Muscle of leg (tissue), 11 donors: ENCODE data around the gene CKB. TPM values are rescaled to one million over a fixed set of nuclear protein-coding genes. Genes with fewer than 3 reads are reported as not detected.

Source experiments
- DNase-seq: peaks from one replicate; pipeline ENCODE4 v3.0.0; 2013
- H3K27ac ChIP-seq: one replicate; pipeline ENCODE4 v1.5.1; 2013; ENCODE audit warnings: mild to moderate bottlenecking, low read length, control low read depth
- H3K27me3 ChIP-seq: one replicate; pipeline ENCODE4 v1.6.1; 2013; ENCODE audit warnings: low read length; ENCODE audit not compliant: control insufficient read depth, insufficient read depth
- H3K36me3 ChIP-seq: one replicate; pipeline ENCODE4 v1.6.1; 2013; ENCODE audit warnings: low read length; ENCODE audit not compliant: control insufficient read depth, insufficient read depth
- H3K4me1 ChIP-seq: one replicate; pipeline ENCODE4 v1.6.1; 2013; ENCODE audit warnings: low read length; ENCODE audit not compliant: control insufficient read depth, insufficient read depth
- H3K4me3 ChIP-seq: one replicate; pipeline ENCODE4 v1.5.1; 2013; ENCODE audit warnings: low read length, control low read depth
- H3K9me3 ChIP-seq: replicated peaks from 2 replicates; pipeline ENCODE4 v1.6.1; 2013; ENCODE audit warnings: low read depth, low read length; ENCODE audit not compliant: control insufficient read depth
- WGBS: methylation state at CpG from one replicate; pipeline ENCODE4 v1.1.5; 2013; ENCODE audit warnings: missing lambda C conversion rate; ENCODE audit not compliant: insufficient coverage; 5-methylcytosine and 5-hydroxymethylcytosine counted together
- polyA plus RNA-seq, 8 donors: library from polyadenylated mRNA; unstranded; fragments of 120-200 nt; gene quantifications; one replicate each; pipeline versions ENCODE4 v1.2.1 to v1.2.3, GENCODE V29; 2013; ENCODE audit warnings: inconsistent platforms in 1 of 8, low replicate concordance in 1 of 8; ENCODE audit not compliant: insufficient read length in 8 of 8, insufficient read depth in 1 of 8
- total RNA-seq: library from RNA; stranded (reverse); fragments of 120-200 nt; gene quantifications from one replicate; pipeline ENCODE4 v1.2.4, GENCODE V29; 2013

CKB gene
- total and polyA plus RNA-seq, 9 donors, result 155 to 560 (median 329) TPM

DNA sequence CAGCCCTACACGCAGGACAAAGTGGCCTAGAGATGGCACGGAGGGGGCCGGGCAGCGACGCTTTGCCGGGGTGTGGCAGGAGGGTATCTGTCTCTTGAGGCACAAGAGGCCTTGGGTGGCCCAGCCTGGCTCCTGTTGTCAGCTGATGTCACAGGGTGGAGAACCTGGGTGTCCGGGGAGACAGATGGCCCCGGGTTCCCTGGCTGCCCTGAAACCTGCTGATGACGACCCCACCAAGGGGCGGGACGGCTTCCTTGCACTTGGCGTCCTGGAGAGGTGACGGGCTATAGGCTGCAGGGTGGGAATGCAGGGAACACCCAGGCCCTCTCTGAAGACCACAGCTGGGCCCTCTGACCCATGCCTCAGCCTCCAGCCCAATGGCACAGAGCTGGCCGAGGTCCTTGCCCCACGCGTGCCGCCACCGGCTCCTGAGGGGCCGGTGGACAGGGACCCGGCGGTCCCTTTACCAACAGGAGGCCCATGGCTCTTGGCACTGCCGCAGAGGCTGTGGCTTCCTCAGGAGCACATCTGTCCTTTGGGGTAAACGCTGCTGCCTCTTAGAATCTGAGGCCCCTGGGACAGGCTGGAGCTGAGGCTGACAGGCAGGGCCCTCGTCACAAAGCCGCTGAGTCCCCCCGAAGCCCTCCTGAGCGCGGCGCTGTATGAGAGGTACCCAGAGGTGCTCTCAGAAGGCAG lies 22.7 kb upstream of the CKB start:
- no peaks in the 10 kb centered on the region for H3K9me3 ChIP-seq
- H3K4me1 ChIP-seq, result peaks cover 88% of the 10 kb centered on the region
- no peaks in the 10 kb centered on the region for H3K36me3 ChIP-seq
- DNase-seq, result peak; percentile 27
- 87% methylated on average over 24 of the region's 29 CpGs for WGBS
- no peak overlapping the region for H3K4me3 ChIP-seq
- peak overlapping the region; percentile 87 for H3K27ac ChIP-seq
- H3K27me3 ChIP-seq, result no peaks in the 10 kb centered on the region

GRCh38 chr14:103544388-103545218 lies 22.0 kb upstream of the CKB start:
- H3K27ac ChIP-seq, result peak overlapping the region; percentile 87
- H3K9me3 ChIP-seq, result no peaks in the 10 kb centered on the region
- no peaks in the 10 kb centered on the region for H3K36me3 ChIP-seq
- 34% methylated on average over 29 of the region's 35 CpGs for WGBS
- H3K4me1 ChIP-seq, result peaks cover 87% of the 10 kb centered on the region
- H3K4me3 ChIP-seq, result no peak overlapping the region
- DNase-seq, result peak; percentile 86
- H3K27me3 ChIP-seq, result no peaks in the 10 kb centered on the region

- peak overlapping the region; percentile 87 for H3K27ac ChIP-seq
- H3K4me1 ChIP-seq, result peaks cover 87% of the 10 kb centered on the region
Measured at GRCh38 chr14:103543721-103544387, 21.2 kb upstream of the CKB start.

DNA sequence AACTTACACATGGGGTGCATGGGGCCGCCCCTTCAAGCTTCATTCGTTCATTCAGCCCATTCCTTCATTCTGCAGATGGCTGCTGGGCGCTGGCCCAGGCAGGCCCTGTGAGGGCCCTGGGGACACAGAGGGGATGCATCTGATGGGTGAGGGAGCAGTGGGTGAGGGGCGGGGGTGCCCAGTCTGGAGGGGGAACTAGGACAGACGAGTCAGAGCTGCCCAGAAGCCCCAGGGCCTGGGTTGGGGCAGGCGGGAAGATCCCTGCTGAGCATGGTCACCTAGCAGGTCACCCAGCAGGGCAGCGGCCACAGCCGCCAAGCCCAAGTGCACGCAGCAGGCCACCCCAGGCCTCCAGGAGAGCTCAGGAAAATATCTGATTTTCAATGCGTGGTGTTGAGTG lies 20.5 kb upstream of the CKB start:
- Histone ChIP-seq H3K9me3 (no peaks in the 10 kb centered on the region), H3K27ac (peak overlapping the region; percentile 87), H3K36me3 (no peaks in the 10 kb centered on the region), H3K4me3 (no peak overlapping the region), H3K4me1 (peaks cover 89% of the 10 kb centered on the region), H3K27me3 (no peaks in the 10 kb centered on the region)
- 73% methylated on average over 8 of the region's 10 CpGs for WGBS
- no peak for DNase-seq

More at GRCh38 chr14:103543721-103544387, 21.2 kb upstream of the CKB start:
- no peaks in the 10 kb centered on the region for H3K27me3 ChIP-seq
- 53% methylated on average over 12 of the region's 19 CpGs for WGBS
- H3K36me3 ChIP-seq, result no peaks in the 10 kb centered on the region
- no peak for DNase-seq
- H3K4me3 ChIP-seq, result no peak overlapping the region
- no peaks in the 10 kb centered on the region for H3K9me3 ChIP-seq

DNA sequence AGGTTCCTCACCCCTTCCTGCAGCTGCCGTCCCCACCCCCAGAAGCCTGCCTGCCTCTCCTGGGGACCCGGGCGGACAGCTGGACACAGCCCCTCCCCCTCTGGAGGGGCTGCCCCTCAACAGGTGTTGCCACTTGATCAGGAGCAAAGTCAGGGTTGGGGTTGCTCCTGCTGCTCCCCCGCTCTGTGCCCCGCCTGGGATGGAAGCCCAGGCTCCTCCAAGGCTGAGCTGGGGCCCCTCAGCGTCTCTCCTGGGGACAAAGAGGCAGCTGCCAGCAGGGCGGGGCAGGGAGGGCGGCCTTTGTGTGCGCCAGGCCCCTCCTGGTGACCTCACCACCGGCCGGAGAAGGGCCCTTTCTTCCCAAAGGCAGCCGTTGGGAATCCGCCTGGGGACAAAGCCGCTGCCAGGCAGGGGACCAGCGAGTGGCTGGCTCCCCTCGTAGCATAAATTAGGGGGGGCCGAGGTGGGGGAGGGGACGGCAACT lies 20.0 kb upstream of the CKB start:
- DNase-seq, result peak; percentile 87
- Histone ChIP-seq H3K36me3 (no peaks in the 10 kb centered on the region), H3K4me3 (no peak overlapping the region), H3K27ac (peak overlapping the region; percentile 87), H3K4me1 (peaks cover 94% of the 10 kb centered on the region), H3K9me3 (no peaks in the 10 kb centered on the region), H3K27me3 (no peaks in the 10 kb centered on the region)
- 8% methylated on average over 11 of the region's 18 CpGs for WGBS

DNA sequence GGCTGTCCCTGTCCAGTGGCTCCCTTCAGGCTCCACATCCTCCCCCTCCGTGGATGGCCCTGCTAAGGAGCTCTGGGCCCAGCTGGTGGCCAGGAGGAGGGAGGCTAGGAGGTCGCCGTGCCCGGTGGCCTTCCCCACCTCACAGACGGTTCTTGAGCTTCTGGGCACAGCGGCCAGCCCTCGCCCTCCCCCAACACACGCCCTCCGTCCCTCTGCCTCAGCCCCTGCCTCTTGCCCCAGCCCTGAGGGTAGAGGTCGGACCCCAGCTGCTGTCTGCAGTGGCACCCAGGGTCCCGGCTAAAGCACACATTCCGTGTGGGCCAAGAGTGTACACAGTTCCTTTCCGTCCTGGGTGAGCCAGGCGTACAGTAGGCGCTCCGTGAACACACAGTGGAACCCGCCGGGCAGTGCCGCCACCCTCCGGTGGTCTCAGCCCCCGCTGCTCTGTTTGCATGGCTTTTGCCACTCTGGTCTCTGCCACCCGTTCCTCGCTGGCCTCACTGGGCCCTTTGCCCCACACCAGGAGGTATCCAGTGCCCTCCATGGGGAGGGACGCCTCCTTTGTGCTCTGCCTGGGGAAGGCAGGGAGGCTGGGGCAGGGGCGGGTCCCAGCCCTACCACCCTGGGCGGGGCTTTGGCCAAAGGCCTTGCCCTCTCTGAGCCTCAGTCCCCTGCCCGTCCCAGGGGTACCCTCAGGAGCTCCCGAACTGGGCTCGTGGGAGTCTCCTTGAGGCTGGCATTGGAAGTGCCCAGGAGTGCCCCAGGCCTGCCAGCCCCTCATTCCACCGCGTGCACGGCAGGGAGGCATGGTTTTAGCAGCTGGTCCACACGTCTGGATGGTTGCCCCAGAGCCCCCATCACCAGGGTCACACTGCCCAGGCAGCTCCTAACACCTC lies 19.3 kb upstream of the CKB start:
- Histone ChIP-seq H3K4me3 (no peak overlapping the region), H3K4me1 (peaks cover 99% of the 10 kb centered on the region), H3K36me3 (no peaks in the 10 kb centered on the region), H3K27me3 (no peaks in the 10 kb centered on the region), H3K27ac (peak overlapping the region; percentile 87), H3K9me3 (no peaks in the 10 kb centered on the region)
- 64% methylated on average over 27 of the region's 33 CpGs for WGBS
- no peak for DNase-seq

DNA sequence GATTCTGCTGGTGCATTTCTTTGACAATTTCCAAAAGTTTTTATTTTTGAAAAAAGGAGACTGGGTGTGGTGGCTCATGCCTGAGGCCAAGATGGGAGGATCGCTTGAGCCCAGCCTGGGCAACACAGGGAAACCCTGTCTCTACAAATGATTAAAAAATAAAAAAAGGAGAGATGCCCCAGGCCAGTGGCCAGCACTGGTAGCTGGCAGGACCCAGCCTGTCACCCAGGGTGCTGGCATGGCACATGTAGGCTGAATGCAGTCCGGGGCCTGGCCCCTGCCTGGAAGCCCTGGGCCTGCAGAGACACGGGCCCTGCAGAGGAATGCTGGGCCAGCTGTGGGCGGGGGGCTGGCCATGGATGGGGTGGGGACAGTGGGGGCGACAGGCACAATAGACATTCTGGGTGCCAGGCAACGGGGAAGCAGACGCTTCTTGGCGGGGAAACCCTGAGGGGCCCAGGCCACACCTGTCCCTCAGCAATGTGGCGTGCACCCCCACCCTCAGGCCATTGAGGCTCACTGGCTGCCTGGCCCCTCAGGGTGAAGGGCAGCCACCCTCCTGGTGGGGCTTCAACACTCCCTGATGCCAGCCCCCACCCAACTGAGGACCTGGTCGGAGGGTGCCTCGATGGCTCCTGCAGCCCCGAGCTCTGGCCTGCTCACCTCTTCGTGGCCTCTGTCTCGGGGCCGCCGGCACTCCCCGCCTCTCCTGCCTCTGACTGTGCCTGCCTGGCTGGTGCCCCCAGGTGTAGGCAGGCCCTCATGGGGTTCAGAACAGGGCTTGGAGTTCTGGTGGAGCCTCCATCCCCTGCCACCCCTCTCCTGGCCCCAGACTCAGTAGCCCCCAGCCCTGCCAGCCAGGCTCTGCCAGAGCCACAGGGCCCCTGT lies 18.4 kb upstream of the CKB start:
- H3K4me1 ChIP-seq, result peaks cover 95% of the 10 kb centered on the region
- H3K27ac ChIP-seq, result peak overlapping the region; percentile 87
- peaks cover 4% of the 10 kb centered on the region for H3K36me3 ChIP-seq
- no peak overlapping the region for H3K4me3 ChIP-seq
- H3K27me3 ChIP-seq, result no peaks in the 10 kb centered on the region
- DNase-seq, result no peak
- H3K9me3 ChIP-seq, result no peaks in the 10 kb centered on the region
- 48% methylated on average over 16 of the region's 17 CpGs for WGBS

DNA sequence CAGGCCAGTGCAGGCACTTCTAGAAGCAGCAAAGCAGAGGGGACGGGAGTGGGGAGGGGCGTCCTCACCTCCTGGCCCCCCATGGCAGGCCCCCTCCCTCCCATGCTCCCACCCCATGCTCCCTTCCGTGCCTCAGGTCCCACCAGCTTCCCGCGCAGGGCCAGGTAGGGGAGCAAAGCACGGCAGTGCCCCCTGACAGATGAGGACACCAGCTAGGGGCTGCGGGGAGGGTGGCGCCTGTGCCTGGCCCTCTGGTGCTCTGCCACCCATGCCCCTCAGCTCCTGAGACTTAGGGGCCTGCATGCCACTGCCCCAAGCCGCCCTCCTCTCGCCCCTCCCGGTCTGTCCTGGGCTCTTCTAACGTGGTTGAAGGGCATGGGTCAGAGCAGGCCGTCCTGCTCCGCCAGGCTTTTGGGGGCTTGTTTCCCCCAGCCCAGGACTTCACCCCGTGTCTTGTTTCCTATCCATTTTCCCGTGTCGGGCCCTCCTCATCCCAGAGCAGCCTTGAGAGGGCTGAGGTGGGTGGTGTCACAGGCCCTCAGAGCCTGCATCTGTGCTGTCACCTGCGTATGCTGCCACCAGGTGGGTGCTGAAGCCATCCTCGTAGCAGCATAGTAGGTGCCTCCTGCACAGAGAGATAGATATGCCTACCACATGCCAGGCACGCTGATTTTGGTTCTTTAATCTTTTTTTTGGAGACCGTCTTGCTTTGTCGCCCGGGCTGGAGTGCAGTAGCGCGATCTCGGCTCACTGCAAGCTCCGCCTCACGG lies 16.6 kb upstream of the CKB start:
- Histone ChIP-seq H3K4me3 (no peak overlapping the region), H3K27me3 (no peaks in the 10 kb centered on the region), H3K36me3 (peaks cover 5% of the 10 kb centered on the region), H3K9me3 (no peaks in the 10 kb centered on the region), H3K4me1 (peaks cover 80% of the 10 kb centered on the region), H3K27ac (no peak overlapping the region)
- WGBS, result 55% methylated on average over 23 of the region's 28 CpGs
- DNase-seq, result no peak
